Dendritic cell treated with granulocyte-macrophage colony-stimulating factor and Interleukin-4, amounts not matched to agents 40 ng/mL and 50 ng/mL, for 4 days (primary cell): ENCODE measurements around the gene AGPAT4.
A peak's percentile ranks its signal among the peaks of the same experiment; 100 is the strongest.
"Not testable (repeated sequence)": the region's sequence is repeated elsewhere in the genome, so short reads cannot be mapped to it uniquely, and the experiment has no call there.

ENCODE experiments used
- H3K27ac Mint-ChIP-seq: one replicate; pipeline ENCODE4 v1.8.0; 2022; ENCODE audit warnings: mild to moderate bottlenecking, mixed read lengths
- H3K27me3 Mint-ChIP-seq: one replicate; pipeline ENCODE4 v1.8.0; 2022; ENCODE audit warnings: mild to moderate bottlenecking, mixed read lengths
- H3K36me3 Mint-ChIP-seq: one replicate; pipeline ENCODE4 v1.8.0; 2022; ENCODE audit warnings: low read depth, mixed read lengths
- H3K4me1 Mint-ChIP-seq: one replicate; pipeline ENCODE4 v1.8.0; 2022; ENCODE audit warnings: low read depth, mixed read lengths
- H3K4me3 Mint-ChIP-seq: one replicate; pipeline ENCODE4 v1.8.0; 2022; ENCODE audit warnings: mild to moderate bottlenecking, moderate library complexity, mixed read lengths
- H3K9me3 Mint-ChIP-seq: one replicate; pipeline ENCODE4 v1.8.0; 2022; ENCODE audit warnings: mixed read lengths
- intact Hi-C: fragments of 100-400 bp; cut with micrococcal nuclease; formaldehyde crosslinking; loops from one replicate; pipeline ENCODE4 v1.15.0; 2022

Gene AGPAT4

GRCh38 chr6:161273752-161274487, at the start of gene AGPAT4:
AGPAT4 (minus strand) TSS chr6:161274061; CDS start chr6:161232213, 41,848 bp downstream.
- H3K27me3 Mint-ChIP-seq = peaks cover 8% of the 10 kb centered on the region
- H3K36me3 Mint-ChIP-seq = peaks cover 6% of the 10 kb centered on the region
- H3K9me3 Mint-ChIP-seq = no peaks in the 10 kb centered on the region
- H3K4me1 Mint-ChIP-seq = peaks cover 36% of the 10 kb centered on the region
- peak within 1 kb of the TSS; percentile 90 for H3K27ac Mint-ChIP-seq
- intact Hi-C loops = loop anchor here (2.0 to 5.0 kb wide), 4 partner anchors 47 to 282 kb away; partner anchors contain the start of gene MAP3K4
- peak within 1 kb of the TSS; percentile 77 for H3K4me3 Mint-ChIP-seq

GRCh38 chr6:161319231-161319630, 45.4 kb upstream of the AGPAT4 start:
- Mint-ChIP-seq H3K27me3 (peaks cover 4% of the 10 kb centered on the region), H3K9me3 (peaks cover 15% of the 10 kb centered on the region), H3K27ac (no peak overlapping the region)

GRCh38 chr6:161318456-161318855, 44.6 kb upstream of the AGPAT4 start:
- Mint-ChIP-seq H3K4me1 (no peaks in the 10 kb centered on the region), H3K27me3 (peaks cover 4% of the 10 kb centered on the region), H3K27ac (no peak overlapping the region), H3K36me3 (no peaks in the 10 kb centered on the region), H3K9me3 (peaks cover 17% of the 10 kb centered on the region), H3K4me3 (no peak overlapping the region)
- intact Hi-C loops = no loop called here

More at GRCh38 chr6:161319231-161319630, 45.4 kb upstream of the AGPAT4 start:
- intact Hi-C loops = no loop called here
- Mint-ChIP-seq H3K36me3 (no peaks in the 10 kb centered on the region), H3K4me1 (no peaks in the 10 kb centered on the region), H3K4me3 (no peak overlapping the region)

GRCh38 chr6:161316531-161316930, 42.7 kb upstream of the AGPAT4 start:
- Mint-ChIP-seq H3K27ac (no peak overlapping the region), H3K4me1 (no peaks in the 10 kb centered on the region), H3K27me3 (peaks cover 7% of the 10 kb centered on the region), H3K9me3 (peaks cover 17% of the 10 kb centered on the region), H3K4me3 (no peak overlapping the region), H3K36me3 (no peaks in the 10 kb centered on the region)
- intact Hi-C loops = no loop called here

- H3K36me3 Mint-ChIP-seq, H3K4me3 Mint-ChIP-seq, intact Hi-C loops, H3K27me3 Mint-ChIP-seq, H3K27ac Mint-ChIP-seq, H3K4me1 Mint-ChIP-seq: not testable (repeated sequence)
- H3K9me3 Mint-ChIP-seq = peaks cover 17% of the 10 kb centered on the region
Observed at GRCh38 chr6:161315246-161315917, 41.5 kb upstream of the AGPAT4 start.

- H3K9me3 Mint-ChIP-seq = peaks cover 17% of the 10 kb centered on the region
- H3K4me3 Mint-ChIP-seq, H3K27me3 Mint-ChIP-seq, H3K36me3 Mint-ChIP-seq, intact Hi-C loops, H3K4me1 Mint-ChIP-seq, H3K27ac Mint-ChIP-seq: not testable (repeated sequence)
Observed at GRCh38 chr6:161314541-161315245, 40.8 kb upstream of the AGPAT4 start.

- no peak overlapping the region for H3K4me3 Mint-ChIP-seq
- H3K9me3 Mint-ChIP-seq = peaks cover 17% of the 10 kb centered on the region
- intact Hi-C loops = no loop called here
- H3K4me1 Mint-ChIP-seq = no peaks in the 10 kb centered on the region
- no peaks in the 10 kb centered on the region for H3K36me3 Mint-ChIP-seq
- peaks cover 3% of the 10 kb centered on the region for H3K27me3 Mint-ChIP-seq
- no peak overlapping the region for H3K27ac Mint-ChIP-seq
Observed at GRCh38 chr6:161313940-161314509, 40.2 kb upstream of the AGPAT4 start.

- H3K27me3 Mint-ChIP-seq, H3K4me3 Mint-ChIP-seq, H3K36me3 Mint-ChIP-seq, H3K4me1 Mint-ChIP-seq, intact Hi-C loops, H3K27ac Mint-ChIP-seq: not testable (repeated sequence)
- peaks cover 17% of the 10 kb centered on the region for H3K9me3 Mint-ChIP-seq
Observed at GRCh38 chr6:161313475-161313874, 39.6 kb upstream of the AGPAT4 start.

- H3K36me3 Mint-ChIP-seq, H3K4me3 Mint-ChIP-seq, intact Hi-C loops, H3K4me1 Mint-ChIP-seq, H3K27me3 Mint-ChIP-seq, H3K27ac Mint-ChIP-seq, H3K9me3 Mint-ChIP-seq: not testable (repeated sequence)
Observed at GRCh38 chr6:161309774-161310173, 35.9 kb upstream of the AGPAT4 start.

GRCh38 chr6:161308075-161308655, 34.3 kb upstream of the AGPAT4 start:
- Mint-ChIP-seq H3K36me3 (no peaks in the 10 kb centered on the region), H3K9me3 (no peaks in the 10 kb centered on the region), H3K4me3 (no peak overlapping the region), H3K27me3 (peaks cover 2% of the 10 kb centered on the region), H3K4me1 (peaks cover under 1% of the 10 kb centered on the region), H3K27ac (no peak overlapping the region)
- intact Hi-C loops = no loop called here

GRCh38 chr6:161305860-161306259, 32.0 kb upstream of the AGPAT4 start:
- no peaks in the 10 kb centered on the region for H3K27me3 Mint-ChIP-seq
- H3K27ac Mint-ChIP-seq = no peak overlapping the region
- no peak overlapping the region for H3K4me3 Mint-ChIP-seq
- H3K4me1 Mint-ChIP-seq = peaks cover 5% of the 10 kb centered on the region
- no peaks in the 10 kb centered on the region for H3K9me3 Mint-ChIP-seq
- H3K36me3 Mint-ChIP-seq = no peaks in the 10 kb centered on the region
- intact Hi-C loops = no loop called here

GRCh38 chr6:161303628-161304340, 29.9 kb upstream of the AGPAT4 start:
- no peaks in the 10 kb centered on the region for H3K27me3 Mint-ChIP-seq
- no peaks in the 10 kb centered on the region for H3K36me3 Mint-ChIP-seq
- no peak overlapping the region for H3K4me3 Mint-ChIP-seq
- no peak overlapping the region for H3K27ac Mint-ChIP-seq
- H3K9me3 Mint-ChIP-seq = no peaks in the 10 kb centered on the region
- intact Hi-C loops = no loop called here
- H3K4me1 Mint-ChIP-seq = peaks cover 5% of the 10 kb centered on the region

GRCh38 chr6:161302949-161303348, 29.1 kb upstream of the AGPAT4 start:
- Mint-ChIP-seq H3K36me3 (no peaks in the 10 kb centered on the region), H3K4me3 (no peak overlapping the region), H3K27ac (no peak overlapping the region), H3K9me3 (no peaks in the 10 kb centered on the region), H3K4me1 (peaks cover 5% of the 10 kb centered on the region), H3K27me3 (no peaks in the 10 kb centered on the region)
- intact Hi-C loops = no loop called here
